Measurements from ENCODE around the gene SELP. TPM values are rescaled to one million over a fixed set of nuclear protein-coding genes. Genes with fewer than 3 reads are reported as not detected.
A peak's percentile ranks its signal among the peaks of the same experiment; 100 is the strongest.

The SELP gene
- polyA plus RNA-seq, 4 donors: 0.27 to 9.1 (median 1.4) TPM; not detected in 1

- WGBS, 3 donors: 75 to 80% (median 79%) methylated on average over 4 of the region's 4 CpGs
- H3K4me3 ChIP-seq (ENCODE audit: low read depth in 1 of 3, low read length in 3 of 3): no peak overlapping the region
- no peak for FAIRE-seq
- H3K27me3 ChIP-seq (ENCODE audit: control insufficient read depth in 3 of 3, insufficient read depth in 3 of 3, low read length in 3 of 3): peaks cover 0 to 22% (median 0%) of the 10 kb centered on the region in 3 donors
- DNase-seq: no peak
- H3K9me3 ChIP-seq (ENCODE audit: control insufficient read depth in 2 of 2, insufficient read depth in 1 of 2, low read depth in 1 of 2, low read length in 1 of 2): no peaks in the 10 kb centered on the region
- H3K4me1 ChIP-seq (ENCODE audit: control insufficient read depth in 3 of 3, insufficient read depth in 2 of 3, low read depth in 1 of 3, low read length in 2 of 3): no peaks in the 10 kb centered on the region
- H3K27ac ChIP-seq (ENCODE audit: low read depth in 1 of 3, low read length in 2 of 3): no peak overlapping the region
- no peaks in the 10 kb centered on the region for H3K36me3 ChIP-seq (ENCODE audit: control insufficient read depth in 3 of 3, insufficient read depth in 2 of 3, low read depth in 1 of 3, low read length in 3 of 3)
These were observed 41.0 kb downstream of the SELP start for GRCh38 chr1:169588785-169589485.

GRCh38 chr1:169588112-169588511, 41.8 kb downstream of the SELP start:
- Histone ChIP-seq H3K27me3 (ENCODE audit: control insufficient read depth in 3 of 3, insufficient read depth in 3 of 3, low read length in 3 of 3) (peaks cover 0 to 21% (median 0%) of the 10 kb centered on the region in 3 donors), H3K9me3 (ENCODE audit: control insufficient read depth in 2 of 2, insufficient read depth in 1 of 2, low read depth in 1 of 2, low read length in 1 of 2) (no peaks in the 10 kb centered on the region), H3K36me3 (ENCODE audit: control insufficient read depth in 3 of 3, insufficient read depth in 2 of 3, low read depth in 1 of 3, low read length in 3 of 3) (no peaks in the 10 kb centered on the region), H3K4me1 (ENCODE audit: control insufficient read depth in 3 of 3, insufficient read depth in 2 of 3, low read depth in 1 of 3, low read length in 2 of 3) (no peaks in the 10 kb centered on the region), H3K4me3 (ENCODE audit: low read depth in 1 of 3, low read length in 3 of 3) (no peak overlapping the region), H3K27ac (ENCODE audit: low read depth in 1 of 3, low read length in 2 of 3) (no peak overlapping the region)
- FAIRE-seq: no peak
- no peak for DNase-seq
- 3 to 39% (median 4%) methylated on average over 1 of the region's 1 CpG for WGBS, 3 donors

DNA sequence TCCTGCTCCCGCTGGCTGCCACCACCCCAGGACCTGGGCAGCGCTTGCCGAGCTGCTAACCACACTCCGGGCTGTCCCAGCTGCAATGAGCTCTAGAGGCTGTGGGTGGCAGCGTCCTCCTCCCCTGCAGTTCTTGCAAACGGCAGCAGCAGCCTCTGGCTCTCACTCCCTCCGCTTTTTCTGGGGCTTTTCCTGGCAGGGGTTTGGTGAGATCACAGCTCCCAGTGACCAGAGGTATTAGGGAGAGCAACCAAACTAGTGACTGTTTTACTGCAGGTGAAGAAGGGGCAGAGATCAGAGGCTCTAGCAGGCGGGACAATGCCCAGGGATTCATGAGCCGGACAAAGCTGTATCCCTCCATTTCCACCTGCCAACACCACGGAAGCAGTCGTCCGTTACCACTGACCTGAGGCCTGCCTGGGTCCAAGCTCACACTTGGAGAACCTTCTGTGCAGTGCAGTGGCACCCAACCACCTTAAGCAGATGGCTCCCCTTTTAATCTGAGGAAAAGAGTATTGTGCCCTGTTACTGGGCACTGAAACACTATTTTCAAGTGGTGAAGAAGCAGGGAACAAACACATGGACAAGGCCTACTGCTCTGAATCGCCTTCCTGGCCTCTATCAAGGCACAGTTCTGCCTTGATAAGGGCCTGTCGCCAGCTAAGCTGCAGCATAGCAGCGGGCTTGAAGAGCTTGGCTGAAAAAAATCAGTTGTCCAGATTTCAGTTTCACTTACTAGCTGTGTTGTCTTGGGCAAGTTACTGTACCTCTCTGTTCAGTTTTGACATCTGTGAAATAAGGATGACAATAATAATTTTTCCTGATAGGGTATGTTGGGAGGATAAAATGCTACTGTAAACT, 43.3 kb downstream of the SELP start, which contains the start of gene F5:
Gene F5 (minus strand): TSS at position 87 of the 861 bp plus-strand sequence. CDS start 95 bp downstream, outside the sequence.
- H3K4me3 ChIP-seq (ENCODE audit: low read depth in 1 of 3, low read length in 3 of 3): peak within 1 kb of the TSS in 1 of 3 donors; percentile 10
- H3K27ac ChIP-seq (ENCODE audit: low read depth in 1 of 3, low read length in 2 of 3): no peak within 1 kb of the TSS
- DNase-seq (peak; percentile 62 to 81), FAIRE-seq (no peak)
- H3K27me3 ChIP-seq (ENCODE audit: control insufficient read depth in 3 of 3, insufficient read depth in 3 of 3, low read length in 3 of 3): peaks cover 0 to 22% (median 0%) of the 10 kb centered on the region in 3 donors
- H3K36me3 ChIP-seq (ENCODE audit: control insufficient read depth in 3 of 3, insufficient read depth in 2 of 3, low read depth in 1 of 3, low read length in 3 of 3): no peaks in the 10 kb centered on the region
- WGBS, 3 donors: 13 to 23% (median 17%) methylated on average over 15 of the region's 15 CpGs
- no peaks in the 10 kb centered on the region for H3K9me3 ChIP-seq (ENCODE audit: control insufficient read depth in 2 of 2, insufficient read depth in 1 of 2, low read depth in 1 of 2, low read length in 1 of 2)
- no peaks in the 10 kb centered on the region for H3K4me1 ChIP-seq (ENCODE audit: control insufficient read depth in 3 of 3, insufficient read depth in 2 of 3, low read depth in 1 of 3, low read length in 2 of 3)

- Histone ChIP-seq H3K4me3 (ENCODE audit: low read depth in 1 of 3, low read length in 3 of 3) (no peak overlapping the region), H3K27ac (ENCODE audit: low read depth in 1 of 3, low read length in 2 of 3) (no peak overlapping the region), H3K4me1 (ENCODE audit: control insufficient read depth in 3 of 3, insufficient read depth in 2 of 3, low read depth in 1 of 3, low read length in 2 of 3) (no peaks in the 10 kb centered on the region), H3K27me3 (ENCODE audit: control insufficient read depth in 3 of 3, insufficient read depth in 3 of 3, low read length in 3 of 3) (peaks cover 0 to 22% (median 0%) of the 10 kb centered on the region in 3 donors), H3K9me3 (ENCODE audit: control insufficient read depth in 2 of 2, insufficient read depth in 1 of 2, low read depth in 1 of 2, low read length in 1 of 2) (no peaks in the 10 kb centered on the region), H3K36me3 (ENCODE audit: control insufficient read depth in 3 of 3, insufficient read depth in 2 of 3, low read depth in 1 of 3, low read length in 3 of 3) (no peaks in the 10 kb centered on the region)
- WGBS, 3 donors: 7 to 18% (median 15%) methylated on average over 5 of the region's 5 CpGs
- FAIRE-seq (no peak), DNase-seq (no peak)
These were observed 43.9 kb downstream of the SELP start for GRCh38 chr1:169586067-169586394.

DNA sequence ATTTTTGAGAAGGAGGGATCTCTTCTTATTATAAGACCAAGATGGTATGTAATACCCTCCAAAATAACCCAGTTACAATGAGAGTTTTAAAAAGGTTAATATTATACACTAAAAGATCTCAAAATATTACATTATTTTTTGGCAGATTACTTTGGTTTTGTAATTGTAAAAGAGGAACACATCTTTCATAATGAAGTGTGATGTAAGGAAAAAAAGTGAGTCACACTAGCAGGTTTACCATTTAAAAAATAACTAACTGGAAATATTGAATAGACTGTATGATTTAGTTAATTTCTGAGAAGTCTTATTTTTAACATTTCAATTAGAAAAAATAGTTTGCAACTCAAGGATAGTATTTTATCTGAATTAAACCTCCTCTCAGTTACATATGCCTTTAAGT, 44.7 kb downstream of the SELP start:
- Histone ChIP-seq H3K27me3 (ENCODE audit: control insufficient read depth in 3 of 3, insufficient read depth in 3 of 3, low read length in 3 of 3) (peaks cover 0 to 22% (median 2%) of the 10 kb centered on the region in 3 donors), H3K36me3 (ENCODE audit: control insufficient read depth in 3 of 3, insufficient read depth in 2 of 3, low read depth in 1 of 3, low read length in 3 of 3) (no peaks in the 10 kb centered on the region), H3K9me3 (ENCODE audit: control insufficient read depth in 2 of 2, insufficient read depth in 1 of 2, low read depth in 1 of 2, low read length in 1 of 2) (no peaks in the 10 kb centered on the region), H3K4me3 (ENCODE audit: low read depth in 1 of 3, low read length in 3 of 3) (no peak overlapping the region), H3K27ac (ENCODE audit: low read depth in 1 of 3, low read length in 2 of 3) (no peak overlapping the region), H3K4me1 (ENCODE audit: control insufficient read depth in 3 of 3, insufficient read depth in 2 of 3, low read depth in 1 of 3, low read length in 2 of 3) (no peaks in the 10 kb centered on the region)
- DNase-seq (no peak), FAIRE-seq (no peak)

- no peak overlapping the region for H3K4me3 ChIP-seq (ENCODE audit: low read depth in 1 of 3, low read length in 3 of 3)
- no peaks in the 10 kb centered on the region for H3K36me3 ChIP-seq (ENCODE audit: control insufficient read depth in 3 of 3, insufficient read depth in 2 of 3, low read depth in 1 of 3, low read length in 3 of 3)
- H3K27me3 ChIP-seq (ENCODE audit: control insufficient read depth in 3 of 3, insufficient read depth in 3 of 3, low read length in 3 of 3): peaks cover 0 to 22% (median 2%) of the 10 kb centered on the region in 3 donors
- peak in 1 of 2 donors; percentile 35 for DNase-seq
- H3K9me3 ChIP-seq (ENCODE audit: control insufficient read depth in 2 of 2, insufficient read depth in 1 of 2, low read depth in 1 of 2, low read length in 1 of 2): no peaks in the 10 kb centered on the region
- FAIRE-seq: no peak
- WGBS, 3 donors: 9 to 43% (median 22%) methylated on average over 4 of the region's 4 CpGs
- no peaks in the 10 kb centered on the region for H3K4me1 ChIP-seq (ENCODE audit: control insufficient read depth in 3 of 3, insufficient read depth in 2 of 3, low read depth in 1 of 3, low read length in 2 of 3)
- H3K27ac ChIP-seq (ENCODE audit: low read depth in 1 of 3, low read length in 2 of 3): no peak overlapping the region
These were observed 45.3 kb downstream of the SELP start for GRCh38 chr1:169584483-169585144.

DNA sequence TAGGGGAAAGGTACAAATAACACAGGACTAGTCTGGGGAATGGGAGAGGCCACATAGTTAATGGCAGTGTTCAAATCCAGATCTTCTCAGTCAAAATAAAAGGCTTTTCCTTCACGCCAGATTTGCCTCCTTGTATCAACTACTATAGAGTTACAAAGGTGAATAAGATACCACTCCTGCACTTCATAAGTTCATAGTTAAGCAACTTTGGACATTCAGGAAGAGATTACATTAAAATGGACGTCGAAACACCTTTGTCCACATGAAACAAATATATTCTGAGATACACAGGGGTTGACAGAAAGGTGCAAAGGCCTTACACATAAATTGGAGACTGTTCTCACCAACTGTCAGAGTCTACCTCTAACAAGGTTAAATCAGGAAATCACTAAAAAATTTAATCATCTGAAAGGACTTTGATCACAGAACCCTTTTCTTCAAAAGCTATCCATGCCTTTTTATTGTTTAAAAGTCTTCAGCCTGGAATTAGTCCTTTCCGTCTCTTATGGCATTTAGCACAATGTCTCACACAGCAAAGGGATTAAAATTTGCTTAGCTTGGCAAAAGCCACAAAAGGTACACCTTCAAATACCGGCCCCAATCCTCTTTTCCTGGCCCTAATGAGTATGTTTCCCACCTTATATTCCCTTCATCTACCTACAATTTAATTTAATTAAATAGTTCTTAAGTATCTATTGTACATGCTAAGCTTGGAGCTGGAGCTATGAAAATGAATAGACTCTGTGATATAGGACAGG, 51.8 kb downstream of the SELP start:
- Histone ChIP-seq H3K9me3 (ENCODE audit: control insufficient read depth in 2 of 2, insufficient read depth in 1 of 2, low read depth in 1 of 2, low read length in 1 of 2) (no peaks in the 10 kb centered on the region), H3K4me3 (ENCODE audit: low read depth in 1 of 3, low read length in 3 of 3) (no peak overlapping the region), H3K4me1 (ENCODE audit: control insufficient read depth in 3 of 3, insufficient read depth in 2 of 3, low read depth in 1 of 3, low read length in 2 of 3) (peaks cover 0 to 5% (median 1%) of the 10 kb centered on the region in 3 donors), H3K27me3 (ENCODE audit: control insufficient read depth in 3 of 3, insufficient read depth in 3 of 3, low read length in 3 of 3) (peaks cover 0 to 9% (median 2%) of the 10 kb centered on the region in 3 donors), H3K27ac (ENCODE audit: low read depth in 1 of 3, low read length in 2 of 3) (no peak overlapping the region), H3K36me3 (ENCODE audit: control insufficient read depth in 3 of 3, insufficient read depth in 2 of 3, low read depth in 1 of 3, low read length in 3 of 3) (no peaks in the 10 kb centered on the region)
- 26 to 64% (median 35%) methylated on average over 5 of the region's 5 CpGs for WGBS, 3 donors
- DNase-seq (peak; percentile 24 to 51), FAIRE-seq (no peak)

GRCh38 chr1:169576935-169577331, 53.0 kb downstream of the SELP start:
- FAIRE-seq (no peak), DNase-seq (no peak)
- 85 to 97% (median 94%) methylated on average over 1 of the region's 1 CpG for WGBS, 3 donors
- Histone ChIP-seq H3K36me3 (ENCODE audit: control insufficient read depth in 3 of 3, insufficient read depth in 2 of 3, low read depth in 1 of 3, low read length in 3 of 3) (no peaks in the 10 kb centered on the region), H3K4me3 (ENCODE audit: low read depth in 1 of 3, low read length in 3 of 3) (no peak overlapping the region), H3K27me3 (ENCODE audit: control insufficient read depth in 3 of 3, insufficient read depth in 3 of 3, low read length in 3 of 3) (peaks cover 0 to 8% (median 2%) of the 10 kb centered on the region in 3 donors), H3K4me1 (ENCODE audit: control insufficient read depth in 3 of 3, insufficient read depth in 2 of 3, low read depth in 1 of 3, low read length in 2 of 3) (peaks cover 0 to 5% (median 1%) of the 10 kb centered on the region in 3 donors), H3K9me3 (ENCODE audit: control insufficient read depth in 2 of 2, insufficient read depth in 1 of 2, low read depth in 1 of 2, low read length in 1 of 2) (no peaks in the 10 kb centered on the region), H3K27ac (ENCODE audit: low read depth in 1 of 3, low read length in 2 of 3) (no peak overlapping the region)
